Measurements from ENCODE around the gene GCC2. TPM values are rescaled to one million over a fixed set of nuclear protein-coding genes. Genes with fewer than 3 reads are reported as not detected.

Gene GCC2
- total RNA-seq, 1 experiment from 2014 or later: 28.2 TPM

DNA sequence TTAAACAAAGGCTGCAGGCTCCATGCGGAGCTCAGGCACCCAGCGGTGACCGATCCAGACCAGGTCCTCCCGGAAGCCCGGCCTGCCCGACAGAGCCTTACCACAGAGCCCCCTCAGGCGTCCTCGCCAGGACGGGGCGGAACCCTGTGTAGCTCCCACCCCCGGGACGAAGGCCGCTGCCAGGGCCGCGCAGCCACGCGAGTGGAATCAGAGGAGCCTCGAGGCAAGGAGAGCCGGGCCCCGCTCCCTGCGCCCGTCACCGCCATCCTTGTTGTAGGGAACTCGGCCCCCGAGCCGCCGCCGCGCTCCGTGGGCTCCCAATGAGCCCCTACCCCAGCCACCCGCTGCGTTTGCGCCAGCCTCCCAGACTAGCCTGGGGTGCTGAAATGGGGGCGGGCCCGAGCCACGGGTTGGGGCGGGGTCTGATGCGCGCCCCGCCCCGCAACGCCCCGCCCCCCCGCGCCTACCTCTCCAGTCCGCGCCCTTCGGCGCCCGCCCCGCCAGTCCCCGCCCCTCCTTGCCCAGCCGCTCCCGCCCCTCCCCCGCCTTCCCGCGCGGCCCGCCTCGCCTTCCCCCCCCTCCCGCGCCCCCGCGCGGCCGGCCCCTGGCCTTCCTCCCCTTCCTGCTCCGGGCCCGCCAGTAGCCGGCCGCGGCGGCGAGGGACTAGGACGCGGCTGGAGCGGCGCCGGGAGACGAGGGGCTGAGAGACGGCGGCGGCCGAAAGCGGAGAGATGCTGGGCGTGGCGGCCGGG is 85.0 kb downstream of the GCC2 start, which contains the start of gene LIMS1:
Gene LIMS1 (plus strand): TSS at position 639 of the 752 bp plus-strand sequence. CDS start 93 bp downstream, at position 732.
- H2AFZ ChIP-seq (ENCODE audit: low read depth, low read length, poor library complexity, severe bottlenecking): peak within 1 kb of the TSS; percentile 5
- ATAC-seq (peak; percentile 90), DNase-seq (ENCODE audit: low read depth, low spot score) (peak; percentile 83)
- no TSS peak for BruUV-seq (replicated peaks)
- intact Hi-C loops (cut with micrococcal nuclease): no loop called here
- peaks cover 14 to 28% of the 10 kb centered on the region in 2 experiments for H3K4me1 ChIP-seq (ENCODE audit: control insufficient read depth in 1 of 2, insufficient read depth in 2 of 2, low read length in 2 of 2)
- H3K9me3 ChIP-seq (ENCODE audit: control insufficient read depth in 1 of 2, insufficient read depth in 1 of 2, low read depth in 1 of 2, low read length in 2 of 2): no peaks in the 10 kb centered on the region
- no peaks in the 10 kb centered on the region for H3K27me3 ChIP-seq (ENCODE audit: insufficient read depth, low read length)
- ChIA-PET RAD21 (ENCODE audit: low non-redundant PET in 1 of 2, low total read pairs in 2 of 2, uncharacterized antibody in 2 of 2, unreplicated experiment in 2 of 2) (interaction anchor here in 1 of 2 experiments (0.6 to 0.7 kb wide), 2 partner anchors 30 to 100 kb away, joined by 3 read pairs; no protein-coding TSS in a partner anchor), CTCF (interaction anchor here (0.7 kb wide), 1 partner anchor 50 kb away, joined by 4 read pairs; no protein-coding TSS in a partner anchor), POLR2A (interaction anchor here (0.7 to 1.4 kb wide), 3 partner anchors 20 to 85 kb away, joined by 3 to 5 read pairs (median 4); partner anchors contain the start of gene GCC2)
- peak within 1 kb of the TSS; percentile 98 for H3K27ac ChIP-seq (ENCODE audit: low read depth, low read length)
- H3K4me3 ChIP-seq (replicated peaks in 1 of 2; ENCODE audit: low read depth in 1 of 2, low read length in 2 of 2): peak within 1 kb of the TSS; percentile 65 to 84
- no peaks in the 10 kb centered on the region for H3K36me3 ChIP-seq (ENCODE audit: control insufficient read depth in 1 of 2, insufficient read depth in 2 of 2, low read length in 2 of 2)
- no peaks in the 10 kb centered on the region for H3K9me2 ChIP-seq (ENCODE audit: insufficient read depth)
- H4K20me1 ChIP-seq (ENCODE audit: insufficient read depth): 0 out of 2 replicates have a peak, but pooled peaks cover 3% of the 10 kb centered on the region
- peak within 1 kb of the TSS; percentile 86 for H3K9ac ChIP-seq (ENCODE audit: low read length)
- peak within 1 kb of the TSS; percentile 94 for H3K4me2 ChIP-seq (ENCODE audit: low read length)
- H3K79me2 ChIP-seq (ENCODE audit: insufficient read depth, low read length): peaks cover 45% of the 10 kb centered on the region
- TF ChIP-seq SP1 (IDR thresholded peaks at IDR 0.05; ENCODE audit: low read depth): 0 out of 2 replicates have a peak, but pooled peaks have one; percentile 33
- TF ChIP-seq, protein P1, sequence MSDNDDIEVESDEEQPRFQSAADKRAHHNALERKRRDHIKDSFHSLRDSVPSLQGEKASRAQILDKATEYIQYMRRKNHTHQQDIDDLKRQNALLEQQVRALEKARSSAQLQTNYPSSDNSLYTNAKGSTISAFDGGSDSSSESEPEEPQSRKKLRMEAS (IDR thresholded peaks at IDR 0.05): peak; percentile 55; the same call in 1 of the 2 replicates
- TF ChIP-seq ELF1 (IDR thresholded peaks at IDR 0.05; ENCODE audit: borderline replicate concordance, low read depth): peak; percentile 41; the same call in 1 of the 2 replicates
- TF ChIP-seq, protein P2, sequence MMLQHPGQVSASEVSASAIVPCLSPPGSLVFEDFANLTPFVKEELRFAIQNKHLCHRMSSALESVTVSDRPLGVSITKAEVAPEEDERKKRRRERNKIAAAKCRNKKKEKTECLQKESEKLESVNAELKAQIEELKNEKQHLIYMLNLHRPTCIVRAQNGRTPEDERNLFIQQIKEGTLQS (IDR thresholded peaks at IDR 0.05): no peak
- no peak for TF ChIP-seq ZFX (IDR thresholded peaks at IDR 0.05)
- TF ChIP-seq, protein P3, sequence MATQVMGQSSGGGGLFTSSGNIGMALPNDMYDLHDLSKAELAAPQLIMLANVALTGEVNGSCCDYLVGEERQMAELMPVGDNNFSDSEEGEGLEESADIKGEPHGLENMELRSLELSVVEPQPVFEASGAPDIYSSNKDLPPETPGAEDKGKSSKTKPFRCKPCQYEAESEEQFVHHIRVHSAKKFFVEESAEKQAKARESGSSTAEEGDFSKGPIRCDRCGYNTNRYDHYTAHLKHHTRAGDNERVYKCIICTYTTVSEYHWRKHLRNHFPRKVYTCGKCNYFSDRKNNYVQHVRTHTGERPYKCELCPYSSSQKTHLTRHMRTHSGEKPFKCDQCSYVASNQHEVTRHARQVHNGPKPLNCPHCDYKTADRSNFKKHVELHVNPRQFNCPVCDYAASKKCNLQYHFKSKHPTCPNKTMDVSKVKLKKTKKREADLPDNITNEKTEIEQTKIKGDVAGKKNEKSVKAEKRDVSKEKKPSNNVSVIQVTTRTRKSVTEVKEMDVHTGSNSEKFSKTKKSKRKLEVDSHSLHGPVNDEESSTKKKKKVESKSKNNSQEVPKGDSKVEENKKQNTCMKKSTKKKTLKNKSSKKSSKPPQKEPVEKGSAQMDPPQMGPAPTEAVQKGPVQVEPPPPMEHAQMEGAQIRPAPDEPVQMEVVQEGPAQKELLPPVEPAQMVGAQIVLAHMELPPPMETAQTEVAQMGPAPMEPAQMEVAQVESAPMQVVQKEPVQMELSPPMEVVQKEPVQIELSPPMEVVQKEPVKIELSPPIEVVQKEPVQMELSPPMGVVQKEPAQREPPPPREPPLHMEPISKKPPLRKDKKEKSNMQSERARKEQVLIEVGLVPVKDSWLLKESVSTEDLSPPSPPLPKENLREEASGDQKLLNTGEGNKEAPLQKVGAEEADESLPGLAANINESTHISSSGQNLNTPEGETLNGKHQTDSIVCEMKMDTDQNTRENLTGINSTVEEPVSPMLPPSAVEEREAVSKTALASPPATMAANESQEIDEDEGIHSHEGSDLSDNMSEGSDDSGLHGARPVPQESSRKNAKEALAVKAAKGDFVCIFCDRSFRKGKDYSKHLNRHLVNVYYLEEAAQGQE (IDR thresholded peaks at IDR 0.05; ENCODE audit: low read depth): no peak
- no peak for TF ChIP-seq EZH2 (IDR thresholded peaks at IDR 0.05)
- no peak for TF ChIP-seq ZNF274 (IDR thresholded peaks at IDR 0.05; ENCODE audit: low read depth, low read length)
- 0 out of 2 replicates have a peak, but pooled peaks have one; percentile 20 for TF ChIP-seq EGR1 (IDR thresholded peaks at IDR 0.05; ENCODE audit: low read depth)
- TF ChIP-seq FOSL1 (IDR thresholded peaks at IDR 0.05; ENCODE audit: low read depth): no peak
- no peak for TF ChIP-seq CEBPB (IDR thresholded peaks at IDR 0.05; ENCODE audit: low read depth)
- TF ChIP-seq CBX3 (IDR thresholded peaks at IDR 0.05; ENCODE audit: low read depth): 0 out of 2 replicates have a peak, but pooled peaks have one; percentile 44
- no peak for TF ChIP-seq RAD21 (IDR thresholded peaks at IDR 0.05; ENCODE audit: low read depth)
- peak; percentile 25; the same call in 1 of the 2 replicates for TF ChIP-seq JUND (IDR thresholded peaks at IDR 0.05)
- TF ChIP-seq SIN3A (IDR thresholded peaks at IDR 0.05; ENCODE audit: low read depth): peak; percentile 57
- TF ChIP-seq, protein P4, sequence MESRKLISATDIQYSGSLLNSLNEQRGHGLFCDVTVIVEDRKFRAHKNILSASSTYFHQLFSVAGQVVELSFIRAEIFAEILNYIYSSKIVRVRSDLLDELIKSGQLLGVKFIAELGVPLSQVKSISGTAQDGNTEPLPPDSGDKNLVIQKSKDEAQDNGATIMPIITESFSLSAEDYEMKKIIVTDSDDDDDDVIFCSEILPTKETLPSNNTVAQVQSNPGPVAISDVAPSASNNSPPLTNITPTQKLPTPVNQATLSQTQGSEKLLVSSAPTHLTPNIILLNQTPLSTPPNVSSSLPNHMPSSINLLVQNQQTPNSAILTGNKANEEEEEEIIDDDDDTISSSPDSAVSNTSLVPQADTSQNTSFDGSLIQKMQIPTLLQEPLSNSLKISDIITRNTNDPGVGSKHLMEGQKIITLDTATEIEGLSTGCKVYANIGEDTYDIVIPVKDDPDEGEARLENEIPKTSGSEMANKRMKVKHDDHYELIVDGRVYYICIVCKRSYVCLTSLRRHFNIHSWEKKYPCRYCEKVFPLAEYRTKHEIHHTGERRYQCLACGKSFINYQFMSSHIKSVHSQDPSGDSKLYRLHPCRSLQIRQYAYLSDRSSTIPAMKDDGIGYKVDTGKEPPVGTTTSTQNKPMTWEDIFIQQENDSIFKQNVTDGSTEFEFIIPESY (IDR thresholded peaks at IDR 0.05; ENCODE audit: extremely low read depth, insufficient replicate concordance, low read length): no peak
- no peak for TF ChIP-seq SRF (IDR thresholded peaks at IDR 0.05; ENCODE audit: low read depth)
- peak; percentile 85 for TF ChIP-seq POLR2AphosphoS5 (IDR thresholded peaks at IDR 0.05; ENCODE audit: low read depth, low read length)
- TF ChIP-seq YY1 (IDR thresholded peaks at IDR 0.05; ENCODE audit: extremely low read depth, insufficient replicate concordance, low read depth, low read length): no peak
